DOHH2 (cell line): Measurements from ENCODE around the gene PLA2G4E.

Experiments used
- EZH2phosphoT487 ChIP-seq: fragments of 200-600 bp; sonication (generic); IDR thresholded peaks from 2 replicates; pipeline ENCODE4 v1.6.1; 2017; ENCODE audit warnings: borderline replicate concordance, mild to moderate bottlenecking, antibody characterized with exemption, low read length, moderate library complexity, mixed read lengths
- TF ChIP-seq, protein P1 (sequence below): fragments of 200-600 bp; sonication (generic); IDR thresholded peaks from one replicate; pipeline ENCODE4 v1.5.1; 2014; ENCODE audit warnings: antibody characterized with exemption, mild to moderate bottlenecking, low read depth, low read length; ENCODE audit not compliant: poor library complexity, severe bottlenecking

- TF ChIP-seq, protein P1, sequence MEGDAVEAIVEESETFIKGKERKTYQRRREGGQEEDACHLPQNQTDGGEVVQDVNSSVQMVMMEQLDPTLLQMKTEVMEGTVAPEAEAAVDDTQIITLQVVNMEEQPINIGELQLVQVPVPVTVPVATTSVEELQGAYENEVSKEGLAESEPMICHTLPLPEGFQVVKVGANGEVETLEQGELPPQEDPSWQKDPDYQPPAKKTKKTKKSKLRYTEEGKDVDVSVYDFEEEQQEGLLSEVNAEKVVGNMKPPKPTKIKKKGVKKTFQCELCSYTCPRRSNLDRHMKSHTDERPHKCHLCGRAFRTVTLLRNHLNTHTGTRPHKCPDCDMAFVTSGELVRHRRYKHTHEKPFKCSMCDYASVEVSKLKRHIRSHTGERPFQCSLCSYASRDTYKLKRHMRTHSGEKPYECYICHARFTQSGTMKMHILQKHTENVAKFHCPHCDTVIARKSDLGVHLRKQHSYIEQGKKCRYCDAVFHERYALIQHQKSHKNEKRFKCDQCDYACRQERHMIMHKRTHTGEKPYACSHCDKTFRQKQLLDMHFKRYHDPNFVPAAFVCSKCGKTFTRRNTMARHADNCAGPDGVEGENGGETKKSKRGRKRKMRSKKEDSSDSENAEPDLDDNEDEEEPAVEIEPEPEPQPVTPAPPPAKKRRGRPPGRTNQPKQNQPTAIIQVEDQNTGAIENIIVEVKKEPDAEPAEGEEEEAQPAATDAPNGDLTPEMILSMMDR, result no peak
- TF ChIP-seq EZH2phosphoT487, result no peak
Measured at GRCh38 chr15:41978534-41978933, 42.3 kb downstream of the PLA2G4E start.
